Lung microvascular endothelial cell (primary cell): ENCODE data around the gene FAM228A. TPM values are rescaled to one million over a fixed set of nuclear protein-coding genes. Genes with fewer than 3 reads are reported as not detected.

Source experiments
- DNase-seq, 2 donors: peaks; one replicate each; pipeline versions ENCODE4 v3.0.0 to v3.0.0-alpha.2; 2010; ENCODE audit warnings: low read depth in 2 of 2
- total RNA-seq: library from RNA; depleted of rRNA; stranded (reverse); fragments of >200 nt; gene quantifications from 2 replicates; pipeline ENCODE4 v1.2.1, GENCODE V29; 2014

The FAM228A gene
- total RNA-seq, 1 donor from 2014 or later: 0.20 TPM

DNA sequence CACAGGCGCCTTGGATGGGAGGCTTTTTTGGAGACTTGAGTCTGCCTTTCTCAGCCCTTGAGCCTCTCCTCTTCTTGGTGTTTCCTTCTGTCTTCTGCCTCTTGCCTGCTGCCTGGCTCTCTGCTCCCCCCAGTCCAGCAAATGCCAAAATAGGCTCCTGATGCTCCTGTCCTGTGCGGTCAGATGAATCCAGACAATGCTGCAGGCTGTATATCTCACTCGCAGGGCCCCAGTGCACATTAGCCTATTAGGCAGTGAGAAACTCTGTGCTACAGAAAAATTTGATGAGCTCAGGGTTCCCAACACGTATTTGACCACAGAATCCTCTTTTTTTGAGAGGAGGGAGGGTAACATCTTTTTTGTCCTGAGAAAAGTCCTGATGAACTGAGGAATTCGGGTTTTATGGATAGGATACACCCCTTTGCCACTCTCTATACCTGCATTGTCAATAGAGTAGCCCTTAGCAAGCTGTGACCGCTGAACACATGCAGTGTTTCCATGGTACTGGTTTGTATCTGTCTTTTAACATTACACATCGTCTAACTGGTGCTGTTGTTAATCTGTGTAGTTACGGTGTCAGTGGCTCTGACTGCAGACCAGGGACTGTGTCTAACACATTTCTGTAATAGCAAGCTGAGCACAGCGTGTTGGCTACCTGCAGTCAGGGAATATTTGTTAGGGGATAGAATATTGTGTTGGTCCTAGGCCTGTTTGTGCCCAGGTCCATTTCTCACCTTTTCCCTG, 50.8 kb downstream of the FAM228A start:
- no peak for DNase-seq

DNA sequence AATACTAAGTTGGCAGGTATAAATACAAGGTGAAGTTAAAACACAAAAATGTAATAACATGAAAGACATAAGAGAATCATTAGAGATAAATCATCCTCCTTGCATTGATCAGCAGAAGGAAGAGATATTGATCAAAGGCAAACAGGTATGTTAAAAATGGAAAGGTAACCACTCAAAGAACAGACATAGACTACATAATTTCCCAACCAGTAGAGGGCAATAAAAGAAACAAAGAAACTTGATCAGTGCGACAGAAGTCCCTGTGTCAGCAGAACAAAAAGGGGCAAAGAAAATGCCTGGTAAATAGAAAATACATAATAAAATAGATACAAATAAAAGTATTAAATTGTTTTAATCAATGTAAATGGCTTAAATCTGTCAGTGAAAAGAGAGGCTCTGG, 53.6 kb downstream of the FAM228A start:
- DNase-seq: peak; percentile 43 to 58

DNA sequence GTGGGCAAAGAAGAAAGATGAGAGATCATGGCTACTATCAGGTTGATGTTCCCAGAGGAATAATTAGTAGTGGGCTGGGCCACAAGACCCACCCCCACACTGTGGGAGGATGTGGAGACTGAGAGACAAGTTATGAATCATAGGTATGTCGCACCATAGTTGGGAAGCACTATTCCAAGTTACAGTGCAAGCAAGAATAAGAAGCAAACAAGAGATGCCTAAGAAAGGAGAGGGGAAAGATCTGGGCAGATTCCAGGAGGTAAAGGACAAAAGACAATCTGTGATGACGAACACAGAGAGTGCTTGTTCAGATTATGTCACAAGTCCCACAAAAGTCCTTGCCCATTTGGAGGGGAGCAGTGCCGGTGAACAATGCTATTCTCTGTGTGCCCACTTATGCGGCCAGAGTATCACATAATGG, 56.6 kb downstream of the FAM228A start:
- no peak for DNase-seq

DNA sequence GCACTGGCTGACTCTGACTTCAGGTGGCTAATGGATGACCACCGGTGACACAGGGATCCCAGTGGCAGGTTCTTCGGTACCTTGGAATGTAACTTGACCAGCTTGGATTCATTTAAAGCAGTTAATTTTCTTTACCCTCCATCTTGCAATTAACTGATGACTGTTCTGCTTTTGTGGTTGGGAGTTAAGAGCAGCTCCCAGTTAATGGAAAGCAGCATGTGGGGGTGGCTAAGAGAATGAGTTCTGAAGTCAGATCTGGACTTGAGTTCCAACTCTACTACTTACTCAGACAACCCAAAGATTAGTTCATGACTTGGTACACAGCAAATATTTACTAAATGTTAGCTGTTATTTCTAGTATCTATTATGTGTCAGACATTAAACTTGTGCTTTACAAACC, 58.5 kb downstream of the FAM228A start:
- DNase-seq: no peak

DNA sequence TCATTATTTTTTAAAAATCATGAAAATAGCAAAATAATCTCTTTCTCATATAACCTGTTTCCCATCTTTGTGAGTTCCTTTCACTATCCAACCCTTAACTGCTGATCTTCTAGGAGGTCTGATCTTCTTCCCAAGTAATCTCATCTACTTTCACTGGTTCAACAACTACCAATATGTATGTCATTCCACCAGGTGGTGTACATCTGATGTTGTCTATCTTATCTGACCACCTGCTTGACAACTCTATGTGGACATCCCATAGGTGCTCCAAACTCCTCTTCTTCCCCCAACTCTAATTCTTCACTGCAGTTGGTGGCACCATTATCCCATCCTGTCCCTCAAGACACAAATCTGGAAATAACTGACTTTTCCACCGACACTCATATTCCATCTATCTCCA, 62.5 kb downstream of the FAM228A start:
- DNase-seq: peak in 1 of 2 donors; percentile 8

DNA sequence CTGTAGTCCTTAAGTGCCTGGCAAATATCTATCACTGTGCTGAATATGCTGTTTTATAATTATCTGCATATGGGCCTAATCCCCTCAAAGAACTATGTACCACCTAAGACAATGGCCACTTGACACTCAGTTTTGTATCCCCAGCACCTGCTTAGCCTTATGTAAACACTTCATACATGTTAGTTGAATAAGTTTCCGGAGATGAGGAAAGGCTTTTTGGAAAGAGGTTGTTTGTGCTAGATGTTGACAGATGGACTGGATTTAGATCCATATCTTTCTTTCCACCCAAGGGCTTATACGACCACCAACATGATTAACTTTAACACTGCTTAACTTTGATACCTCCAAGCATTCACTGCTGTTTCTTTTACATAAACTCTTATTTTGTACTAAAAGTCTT, 63.3 kb downstream of the FAM228A start:
- DNase-seq: no peak

DNA sequence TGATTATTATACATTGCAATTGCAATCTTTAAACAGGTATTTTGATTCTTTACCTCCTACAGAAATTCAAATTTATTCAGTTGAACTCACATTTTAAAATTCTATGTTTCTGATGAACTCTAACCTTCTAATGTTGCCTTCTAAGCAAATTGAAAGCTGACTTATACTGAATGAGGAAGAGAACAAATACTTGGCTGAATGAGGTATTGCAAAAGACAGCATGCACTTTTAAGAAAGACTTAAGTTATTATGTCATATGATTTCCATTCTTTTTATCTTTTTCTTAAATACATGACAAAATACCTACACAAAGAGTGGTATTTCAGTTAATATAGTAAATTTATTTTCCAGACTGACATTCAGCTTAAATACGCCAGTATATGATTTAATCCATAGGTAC, 64.7 kb downstream of the FAM228A start:
- DNase-seq: no peak

Other genes starting within 250 kb of the FAM228A start
- gene ATAD2B, start 247.9 kb upstream of the FAM228A start, total RNA-seq: 8.1 and 10.7 TPM in 2 replicates
- 7.4 and 9.5 TPM in 2 replicates for gene UBXN2A, start 234.6 kb upstream of the FAM228A start, total RNA-seq
- gene MFSD2B, start 165.0 kb upstream of the FAM228A start, total RNA-seq: under 0.01 TPM in 2 replicates
- gene WDCP, start 127.7 kb upstream of the FAM228A start, total RNA-seq: 6.1 and 7.1 TPM in 2 replicates
- 8.7 and 12.6 TPM in 2 replicates for gene FKBP1B, start 125.3 kb upstream of the FAM228A start, total RNA-seq
- 111 and 121 TPM in 2 replicates for gene SF3B6, start 98.7 kb upstream of the FAM228A start, total RNA-seq
- 45.4 and 73.2 TPM in 2 replicates for gene TP53I3, start 90.2 kb upstream of the FAM228A start, total RNA-seq
- gene PFN4, start 51.7 kb upstream of the FAM228A start, total RNA-seq: under 0.01 and 0.20 TPM in 2 replicates
- 2.4 and 8.3 TPM in 2 replicates for gene FAM228B, start 51.6 kb upstream of the FAM228A start, total RNA-seq
- gene ITSN2, start 185.5 kb downstream of the FAM228A start, total RNA-seq: 30.3 and 39.7 TPM in 2 replicates